Testis (tissue), 2 donors: Measurements from ENCODE around the gene CCSER2.

Experiments used
- POLR2A ChIP-seq: fragments of 450-650 bp; IDR thresholded peaks from one replicate; pipeline ENCODE4 v1.6.1; 2017; ENCODE audit warnings: antibody characterized with exemption, mild to moderate bottlenecking, moderate library complexity
- TF ChIP-seq, protein P1 (sequence below), 3 experiments: fragments of 450-650 bp in 2 of 3; fragments of 200-600 bp in 1 of 3; sonication (generic) in 1 of 3; IDR thresholded peaks; one replicate each; pipeline ENCODE4 v1.5.1; 2016 to 2019; ENCODE audit warnings: antibody characterized with exemption in 3 of 3, mild to moderate bottlenecking in 2 of 3, moderate library complexity in 1 of 3

DNA sequence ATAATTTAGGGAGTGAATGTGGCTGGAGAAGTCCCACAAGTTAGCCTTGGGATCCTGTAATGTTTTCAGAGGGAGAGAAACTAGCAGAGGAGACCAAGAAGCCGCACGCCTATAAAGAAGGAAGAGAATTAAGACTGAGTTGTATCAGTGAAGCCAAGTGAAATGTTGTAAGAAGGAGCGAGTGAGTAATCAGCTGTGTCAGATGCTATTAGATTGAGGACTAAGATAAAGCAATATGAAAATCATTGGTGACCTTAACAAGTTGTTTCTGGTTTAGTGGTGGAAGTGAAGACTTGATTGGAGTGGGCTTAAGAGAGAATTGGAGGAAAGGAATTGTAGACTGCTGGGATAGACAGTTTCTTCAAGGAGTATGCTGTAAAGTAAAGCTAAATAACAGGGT, 8.8 kb downstream of the CCSER2 start:
- TF ChIP-seq, protein P1, sequence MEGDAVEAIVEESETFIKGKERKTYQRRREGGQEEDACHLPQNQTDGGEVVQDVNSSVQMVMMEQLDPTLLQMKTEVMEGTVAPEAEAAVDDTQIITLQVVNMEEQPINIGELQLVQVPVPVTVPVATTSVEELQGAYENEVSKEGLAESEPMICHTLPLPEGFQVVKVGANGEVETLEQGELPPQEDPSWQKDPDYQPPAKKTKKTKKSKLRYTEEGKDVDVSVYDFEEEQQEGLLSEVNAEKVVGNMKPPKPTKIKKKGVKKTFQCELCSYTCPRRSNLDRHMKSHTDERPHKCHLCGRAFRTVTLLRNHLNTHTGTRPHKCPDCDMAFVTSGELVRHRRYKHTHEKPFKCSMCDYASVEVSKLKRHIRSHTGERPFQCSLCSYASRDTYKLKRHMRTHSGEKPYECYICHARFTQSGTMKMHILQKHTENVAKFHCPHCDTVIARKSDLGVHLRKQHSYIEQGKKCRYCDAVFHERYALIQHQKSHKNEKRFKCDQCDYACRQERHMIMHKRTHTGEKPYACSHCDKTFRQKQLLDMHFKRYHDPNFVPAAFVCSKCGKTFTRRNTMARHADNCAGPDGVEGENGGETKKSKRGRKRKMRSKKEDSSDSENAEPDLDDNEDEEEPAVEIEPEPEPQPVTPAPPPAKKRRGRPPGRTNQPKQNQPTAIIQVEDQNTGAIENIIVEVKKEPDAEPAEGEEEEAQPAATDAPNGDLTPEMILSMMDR (IDR thresholded peaks at IDR 0.05), result no peak
- TF ChIP-seq POLR2A, result no peak
